ENCODE measurements around the gene PPEF2.

GRCh38 chr4:75916091-75916661 is 13.9 kb upstream of the PPEF2 start:
- TF ChIP-seq EZH2 (IDR thresholded peaks at IDR 0.05; ENCODE audit: insufficient read depth, poor library complexity, severe bottlenecking): no peak
- TF ChIP-seq EZH2phosphoT487 (IDR thresholded peaks at IDR 0.05; ENCODE audit: insufficient read depth, low read depth): no peak
